GM12872 (cell line): ENCODE results near the gene CCDC184.

Source experiments
- TF ChIP-seq, protein P1 (sequence below): IDR thresholded peaks from 3 replicates; pipeline ENCODE4 v1.5.1; 2011; ENCODE audit warnings: low read depth, mild to moderate bottlenecking, low read length, moderate library complexity; ENCODE audit not compliant: insufficient read depth

CCDC184 gene

DNA sequence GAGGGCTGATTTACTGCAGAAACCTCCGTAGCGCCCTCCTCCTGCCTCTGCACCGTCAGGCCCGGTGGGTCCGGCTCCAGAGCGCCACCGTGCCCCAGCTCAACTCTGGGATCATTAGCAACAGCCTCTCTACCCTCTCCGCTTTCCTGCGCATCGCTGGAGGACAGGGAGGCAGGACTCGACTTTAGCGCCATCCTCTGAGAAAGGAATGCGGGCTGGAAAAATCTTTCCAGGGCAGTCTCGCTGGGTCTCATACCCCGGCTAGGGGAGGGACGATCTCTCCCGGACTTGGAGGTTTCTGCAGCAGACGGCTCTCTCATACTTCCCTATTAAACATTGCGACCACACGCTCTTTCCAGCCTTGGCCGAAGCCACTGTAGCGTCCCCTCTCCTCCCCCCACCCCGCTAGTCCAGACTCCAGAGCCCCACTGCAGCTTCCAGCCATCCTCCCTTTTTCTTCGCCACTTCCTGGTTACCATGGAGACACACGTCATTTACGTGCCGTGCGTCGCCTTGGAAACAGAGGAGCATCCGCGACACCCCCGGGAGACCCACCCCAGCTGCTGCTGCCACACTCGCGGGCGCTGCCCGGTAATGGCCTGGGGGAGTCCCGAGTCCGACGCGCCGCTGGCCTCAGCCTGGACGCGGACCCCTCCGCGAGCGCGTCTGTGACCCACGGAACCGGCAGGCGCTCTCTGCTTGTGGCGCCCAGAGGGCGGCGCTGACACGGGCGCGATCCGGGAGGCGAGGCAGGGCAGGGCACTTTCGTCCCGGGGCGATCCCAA lies at the start of gene CCDC184:
CCDC184 (plus strand) TSS at position 554 of the 785 bp plus-strand sequence. CDS start 479 bp downstream, outside the sequence.
- TF ChIP-seq, protein P1, sequence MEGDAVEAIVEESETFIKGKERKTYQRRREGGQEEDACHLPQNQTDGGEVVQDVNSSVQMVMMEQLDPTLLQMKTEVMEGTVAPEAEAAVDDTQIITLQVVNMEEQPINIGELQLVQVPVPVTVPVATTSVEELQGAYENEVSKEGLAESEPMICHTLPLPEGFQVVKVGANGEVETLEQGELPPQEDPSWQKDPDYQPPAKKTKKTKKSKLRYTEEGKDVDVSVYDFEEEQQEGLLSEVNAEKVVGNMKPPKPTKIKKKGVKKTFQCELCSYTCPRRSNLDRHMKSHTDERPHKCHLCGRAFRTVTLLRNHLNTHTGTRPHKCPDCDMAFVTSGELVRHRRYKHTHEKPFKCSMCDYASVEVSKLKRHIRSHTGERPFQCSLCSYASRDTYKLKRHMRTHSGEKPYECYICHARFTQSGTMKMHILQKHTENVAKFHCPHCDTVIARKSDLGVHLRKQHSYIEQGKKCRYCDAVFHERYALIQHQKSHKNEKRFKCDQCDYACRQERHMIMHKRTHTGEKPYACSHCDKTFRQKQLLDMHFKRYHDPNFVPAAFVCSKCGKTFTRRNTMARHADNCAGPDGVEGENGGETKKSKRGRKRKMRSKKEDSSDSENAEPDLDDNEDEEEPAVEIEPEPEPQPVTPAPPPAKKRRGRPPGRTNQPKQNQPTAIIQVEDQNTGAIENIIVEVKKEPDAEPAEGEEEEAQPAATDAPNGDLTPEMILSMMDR, result peak; percentile 50

DNA sequence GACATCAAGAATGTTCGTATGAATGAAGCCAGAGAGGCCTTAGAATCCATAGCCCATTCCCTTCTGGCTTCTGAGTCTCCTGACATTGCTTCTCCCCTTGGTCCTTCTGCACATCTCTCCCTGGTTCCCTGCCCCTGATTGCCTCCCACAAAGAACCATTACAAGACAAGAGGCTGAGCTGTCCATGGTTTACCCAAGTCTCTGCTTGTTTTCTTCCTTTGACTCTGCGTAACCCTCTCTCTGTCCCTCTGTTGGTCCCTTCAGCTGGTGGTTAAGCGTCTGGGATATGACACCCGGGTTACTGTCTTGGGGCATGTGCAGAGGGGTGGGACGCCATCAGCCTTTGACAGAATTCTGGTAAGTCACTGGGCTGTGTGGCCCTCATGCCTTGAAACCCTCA lies 48.4 kb upstream of the CCDC184 start:
- TF ChIP-seq, protein P1, result no peak

DNA sequence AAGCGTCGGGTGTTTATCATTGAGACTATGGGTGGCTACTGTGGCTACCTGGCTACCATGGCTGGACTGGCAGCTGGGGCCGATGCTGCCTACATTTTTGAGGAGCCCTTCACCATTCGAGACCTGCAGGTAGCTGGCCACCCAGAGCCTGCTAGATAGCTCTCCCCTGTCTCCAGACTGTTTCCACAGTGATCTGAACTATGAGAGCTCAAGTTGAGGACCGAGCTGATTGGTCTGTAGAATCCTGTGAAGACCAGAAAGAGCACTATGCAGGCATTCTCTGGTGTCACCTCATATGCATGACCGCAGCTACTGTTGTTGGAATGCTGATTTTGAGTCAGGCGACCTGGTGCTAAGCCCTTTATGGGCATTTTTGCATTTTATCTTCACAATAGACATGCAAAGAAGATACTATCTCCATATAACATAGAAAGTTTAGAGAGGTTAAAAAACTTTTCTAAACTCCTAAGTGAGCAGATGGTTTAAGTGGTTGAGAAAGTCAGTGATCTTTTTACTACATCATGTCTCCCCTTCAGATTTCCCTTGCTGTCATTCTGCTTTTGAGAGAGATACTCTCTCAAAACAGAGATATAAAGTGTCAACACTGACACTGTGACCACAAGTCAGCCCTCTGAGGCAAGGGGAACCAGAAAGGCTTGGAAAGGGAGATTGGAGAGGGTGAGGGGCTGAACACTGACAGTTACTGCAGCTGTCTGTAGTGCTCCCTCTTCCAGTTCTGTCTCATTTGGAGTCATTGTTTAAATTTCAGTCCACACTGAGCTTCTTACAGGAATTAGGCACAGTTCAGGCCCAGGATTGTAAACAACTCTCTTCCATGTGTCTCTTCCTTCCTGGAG lies 40.4 kb upstream of the CCDC184 start:
- TF ChIP-seq, protein P1, result no peak

DNA sequence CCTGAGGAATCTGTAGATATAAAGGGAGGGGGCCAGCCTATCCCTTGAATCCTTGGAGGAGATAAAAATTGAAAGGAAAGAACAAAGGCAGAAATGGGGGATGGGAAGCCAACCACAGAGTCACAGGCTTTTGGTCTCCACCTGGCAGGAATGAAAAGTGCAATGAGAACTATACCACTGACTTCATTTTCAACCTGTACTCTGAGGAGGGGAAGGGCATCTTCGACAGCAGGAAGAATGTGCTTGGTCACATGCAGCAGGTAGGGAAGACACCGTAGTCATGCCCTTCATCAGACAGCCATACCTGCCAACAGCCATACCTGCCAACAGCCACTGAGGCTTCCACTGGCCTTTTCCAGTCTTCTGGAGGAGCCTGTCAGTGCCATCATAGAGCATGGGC lies 39.5 kb upstream of the CCDC184 start:
- TF ChIP-seq, protein P1, result no peak

DNA sequence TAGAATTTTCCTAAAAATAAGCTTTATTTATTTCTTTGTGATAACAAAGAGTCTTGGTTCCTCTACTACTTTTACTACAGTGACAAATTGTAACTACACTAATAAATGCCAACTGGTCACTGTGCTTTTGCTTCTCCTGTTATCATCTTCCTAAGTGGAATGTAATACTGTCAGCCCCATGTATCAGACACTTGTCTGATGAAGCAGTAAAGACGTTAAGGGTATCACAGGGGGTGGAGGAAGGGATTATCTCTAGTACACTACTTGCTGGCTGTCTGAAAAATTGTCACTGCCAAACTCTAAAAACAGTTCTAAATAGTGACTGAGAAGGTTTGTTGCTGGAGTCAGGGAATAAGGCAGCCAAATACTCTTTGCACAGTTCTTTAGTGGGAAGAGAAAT lies 37.5 kb upstream of the CCDC184 start:
- TF ChIP-seq, protein P1, result no peak

DNA sequence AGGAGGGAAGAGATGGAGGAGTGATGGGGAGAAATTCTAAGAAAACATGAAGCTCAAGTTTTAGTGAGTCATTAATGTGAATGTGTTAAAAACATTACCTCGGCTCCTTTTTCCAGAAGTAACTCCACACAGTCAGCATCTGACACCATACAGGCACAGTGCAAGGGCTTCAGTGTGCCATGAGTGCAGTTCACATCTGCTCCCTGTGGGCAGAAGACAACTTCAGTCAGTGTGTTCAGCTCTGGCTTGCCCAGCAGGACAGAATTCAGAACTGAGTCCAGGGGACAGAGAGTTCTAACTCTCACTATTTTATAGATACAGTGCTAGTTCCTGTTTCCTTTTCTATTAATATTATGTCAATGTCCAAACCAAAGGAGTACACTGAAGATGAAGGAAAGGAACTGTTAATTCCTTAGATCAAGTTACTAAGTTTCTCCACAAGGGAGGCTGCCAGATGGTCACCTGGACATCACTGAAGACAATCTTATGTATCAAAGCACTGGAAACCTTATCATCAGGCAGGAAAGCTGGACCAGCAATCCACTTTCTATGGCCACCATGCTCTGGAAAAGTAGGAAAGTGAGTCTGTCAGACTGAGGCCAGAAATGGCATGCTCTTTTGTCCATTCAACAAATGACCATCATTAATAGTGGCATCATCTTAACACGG lies 32.2 kb upstream of the CCDC184 start:
- TF ChIP-seq, protein P1, result no peak

DNA sequence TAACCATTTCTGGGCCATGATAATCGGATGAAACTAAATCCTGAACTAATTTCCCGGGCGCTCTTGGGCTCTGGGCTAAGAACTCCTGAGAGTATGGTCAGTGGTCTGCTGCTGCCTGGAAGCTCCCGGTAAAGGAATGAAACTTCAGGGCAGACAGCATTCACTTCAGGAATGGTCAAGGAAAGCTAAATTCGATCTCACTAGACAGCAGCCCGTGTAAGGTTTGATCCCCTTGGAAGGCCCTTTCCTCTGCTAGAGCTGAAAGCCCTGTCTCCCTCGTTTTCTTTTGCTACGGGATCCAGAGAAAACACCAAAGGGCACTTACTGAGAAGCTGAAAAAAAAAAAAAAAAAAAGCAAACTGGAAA lies 26.8 kb upstream of the CCDC184 start:
- TF ChIP-seq, protein P1, result no peak
